CD4-positive, alpha-beta T cell (primary cell): Measurements from ENCODE around the gene TRIM67. TPM values are rescaled to one million over a fixed set of nuclear protein-coding genes. Genes with fewer than 3 reads are reported as not detected.

Experiments used
- ATAC-seq: fragments of 200-7000 bp; cut with Tn5 transposase; one replicate; pipeline ENCODE4 v1.10.0; 2022; ENCODE audit warnings: mild to moderate bottlenecking; ENCODE audit not compliant: poor library complexity
- CTCF ChIA-PET: fragments of 350-600 bp; sonication (Branson Sonifier 250); formaldehyde crosslinking; loops from one replicate; lab custom pipeline; 2021; ENCODE audit warnings: antibody characterized with exemption, inconsistent platforms; lab: Charles Lee
- POLR2A ChIA-PET: fragments of 350-600 bp; sonication (Branson Sonifier 250); formaldehyde crosslinking; loops from one replicate; lab custom pipeline; 2021; ENCODE audit warnings: antibody characterized with exemption, inconsistent platforms; lab: Charles Lee
- DNase-seq, 14 experiments: peaks; one replicate each; pipeline ENCODE4 v3.0.0-alpha.2; 2013 to 2020; ENCODE audit warnings: mixed read lengths in 2 of 14
- H3K27ac ChIP-seq, 2 donors: one replicate each; pipeline versions ENCODE4 v1.5.1 to v1.7.0; 2013; ENCODE audit warnings: low read length in 2 of 2, low read depth in 1 of 2, mild to moderate bottlenecking in 1 of 2
- H3K27me3 ChIP-seq, 2 experiments: 1 replicate in 1 of 2; 2 replicates in 1 of 2; pipeline versions ENCODE4 v1.6.1 to v1.7.0; 2013; ENCODE audit warnings: low read length in 2 of 2, control low read depth in 1 of 2, mild to moderate bottlenecking in 1 of 2, moderate library complexity in 1 of 2; ENCODE audit not compliant: insufficient read depth in 2 of 2, control insufficient read depth in 1 of 2
- H3K36me3 ChIP-seq: one replicate; pipeline ENCODE4 v1.6.1; 2013; ENCODE audit warnings: low read length, control low read depth; ENCODE audit not compliant: insufficient read depth
- H3K4me1 ChIP-seq: one replicate; pipeline ENCODE4 v1.6.1; 2013; ENCODE audit warnings: low read length, control low read depth; ENCODE audit not compliant: insufficient read depth
- H3K4me3 ChIP-seq: one replicate; pipeline ENCODE4 v1.5.1; 2013; ENCODE audit warnings: mild to moderate bottlenecking, low read length, moderate library complexity
- H3K9me3 ChIP-seq, 2 experiments: 1 replicate in 1 of 2; 2 replicates in 1 of 2; pipeline versions ENCODE4 v1.6.1 to v1.7.0; 2013; ENCODE audit warnings: low read length in 2 of 2, mild to moderate bottlenecking in 2 of 2, control low read depth in 1 of 2, moderate library complexity in 1 of 2; ENCODE audit not compliant: control insufficient read depth in 1 of 2, insufficient read depth in 1 of 2
- H3K27ac Mint-ChIP-seq: one replicate; pipeline ENCODE4 v1.8.0; 2020; ENCODE audit warnings: mixed read lengths
- H3K27me3 Mint-ChIP-seq: one replicate; pipeline ENCODE4 v1.8.0; 2021; ENCODE audit warnings: mixed read lengths
- H3K36me3 Mint-ChIP-seq: one replicate; pipeline ENCODE4 v1.8.0; 2021; ENCODE audit warnings: low read depth, mixed read lengths
- H3K4me1 Mint-ChIP-seq: one replicate; pipeline ENCODE4 v1.8.0; 2021; ENCODE audit warnings: low read depth, mixed read lengths
- H3K4me3 Mint-ChIP-seq: one replicate; pipeline ENCODE4 v1.8.0; 2020; ENCODE audit warnings: mild to moderate bottlenecking, mixed read lengths
- H3K9me3 Mint-ChIP-seq: one replicate; pipeline ENCODE4 v1.8.0; 2020; ENCODE audit warnings: mixed read lengths
- intact Hi-C, 2 experiments: fragments of 100-400 bp; cut with DNase I in 1 of 2; cut with micrococcal nuclease in 1 of 2; formaldehyde crosslinking; loops; one replicate each; pipeline versions ENCODE4 v1.15.1 to v1.9.0; 2023 to 2025; cut with DNase I, micrococcal nuclease
- total RNA-seq, 174 experiments: library from RNA in 2 of 174; stranded (reverse) in 2 of 174; gene quantifications; one replicate each; pipeline ENCODE4 v1.2.3 and lab custom pipeline; 2021 to 2026
- TF ChIP-seq, protein P1 (sequence below): fragments of 200-600 bp; IDR thresholded peaks from one replicate; pipeline ENCODE4 v1.8.0; 2022; ENCODE audit warnings: antibody characterized with exemption, mild to moderate bottlenecking

Gene TRIM67
- total RNA-seq, 2 experiments from 2014 or later: not detected

DNA sequence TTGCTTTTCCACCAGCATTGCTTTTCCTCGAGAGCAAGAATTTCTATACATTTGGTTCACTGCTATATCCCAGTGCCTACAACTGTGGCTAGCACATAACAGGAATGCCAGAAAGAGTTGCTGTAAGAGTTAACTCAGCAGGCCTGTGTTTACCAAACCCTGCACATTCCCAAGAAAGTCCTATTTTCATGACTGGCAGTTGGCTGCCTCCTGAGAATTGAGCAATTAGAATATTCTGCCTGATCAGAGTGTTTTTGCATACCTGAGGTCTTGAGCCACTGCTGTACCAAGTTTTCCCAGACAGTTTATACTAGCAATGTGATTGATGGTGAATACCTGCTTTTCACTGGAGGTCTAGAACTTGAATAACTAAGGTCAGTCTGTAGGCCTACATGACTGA is 76.4 kb downstream of the TRIM67 start:
- DNase-seq: no peak
- ChIA-PET POLR2A (no interaction called here), CTCF (no interaction called here)
- Mint-ChIP-seq H3K27me3 (no peaks in the 10 kb centered on the region), H3K27ac (peak overlapping the region; percentile 14), H3K4me1 (peaks cover 74% of the 10 kb centered on the region), H3K4me3 (peak overlapping the region; percentile 65), H3K36me3 (peaks cover 72% of the 10 kb centered on the region), H3K9me3 (no peaks in the 10 kb centered on the region)
- Histone ChIP-seq H3K27me3 (no peaks in the 10 kb centered on the region), H3K4me1 (peaks cover 32% of the 10 kb centered on the region), H3K36me3 (peaks cover 35% of the 10 kb centered on the region), H3K27ac (no peak overlapping the region), H3K4me3 (no peak overlapping the region), H3K9me3 (no peaks in the 10 kb centered on the region)
- TF ChIP-seq, protein P1, sequence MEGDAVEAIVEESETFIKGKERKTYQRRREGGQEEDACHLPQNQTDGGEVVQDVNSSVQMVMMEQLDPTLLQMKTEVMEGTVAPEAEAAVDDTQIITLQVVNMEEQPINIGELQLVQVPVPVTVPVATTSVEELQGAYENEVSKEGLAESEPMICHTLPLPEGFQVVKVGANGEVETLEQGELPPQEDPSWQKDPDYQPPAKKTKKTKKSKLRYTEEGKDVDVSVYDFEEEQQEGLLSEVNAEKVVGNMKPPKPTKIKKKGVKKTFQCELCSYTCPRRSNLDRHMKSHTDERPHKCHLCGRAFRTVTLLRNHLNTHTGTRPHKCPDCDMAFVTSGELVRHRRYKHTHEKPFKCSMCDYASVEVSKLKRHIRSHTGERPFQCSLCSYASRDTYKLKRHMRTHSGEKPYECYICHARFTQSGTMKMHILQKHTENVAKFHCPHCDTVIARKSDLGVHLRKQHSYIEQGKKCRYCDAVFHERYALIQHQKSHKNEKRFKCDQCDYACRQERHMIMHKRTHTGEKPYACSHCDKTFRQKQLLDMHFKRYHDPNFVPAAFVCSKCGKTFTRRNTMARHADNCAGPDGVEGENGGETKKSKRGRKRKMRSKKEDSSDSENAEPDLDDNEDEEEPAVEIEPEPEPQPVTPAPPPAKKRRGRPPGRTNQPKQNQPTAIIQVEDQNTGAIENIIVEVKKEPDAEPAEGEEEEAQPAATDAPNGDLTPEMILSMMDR: no peak
- ATAC-seq: no peak
- intact Hi-C loops: no loop called here

- H3K36me3 ChIP-seq: peaks cover 30% of the 10 kb centered on the region
- TF ChIP-seq, protein P1: no peak
- POLR2A ChIA-PET: interaction anchor here (0.6 to 2.9 kb wide), 3 partner anchors 97 to 202 kb away, joined by 4 to 20 read pairs (median 5); partner anchors contain the start of genes EXOC8 and SPRTN
- H3K27ac ChIP-seq: peak overlapping the region; percentile 67 to 77
- Mint-ChIP-seq H3K4me3 (peak overlapping the region; percentile 98), H3K36me3 (peaks cover 69% of the 10 kb centered on the region), H3K27me3 (no peaks in the 10 kb centered on the region), H3K27ac (peak overlapping the region; percentile 87), H3K9me3 (no peaks in the 10 kb centered on the region), H3K4me1 (peaks cover 84% of the 10 kb centered on the region)
- no peaks in the 10 kb centered on the region for H3K27me3 ChIP-seq
- H3K9me3 ChIP-seq: no peaks in the 10 kb centered on the region
- DNase-seq (peak in 2 of 14 experiments; percentile 2 to 4), ATAC-seq (no peak)
- intact Hi-C loops: loop anchor here (2.0 to 10.0 kb wide), 7 partner anchors 94 to 598 kb away; partner anchors contain the start of genes EXOC8 (in 2 of the 2), ARV1 (in 1 of the 2), COG2 (in 1 of the 2) and EGLN1 (in 1 of the 2)
- peak overlapping the region; percentile 93 for H3K4me3 ChIP-seq
- H3K4me1 ChIP-seq: peaks cover 31% of the 10 kb centered on the region
- CTCF ChIA-PET: no interaction called here
Observed at GRCh38 chr1:231240531-231240882, 78.6 kb downstream of the TRIM67 start.

DNA sequence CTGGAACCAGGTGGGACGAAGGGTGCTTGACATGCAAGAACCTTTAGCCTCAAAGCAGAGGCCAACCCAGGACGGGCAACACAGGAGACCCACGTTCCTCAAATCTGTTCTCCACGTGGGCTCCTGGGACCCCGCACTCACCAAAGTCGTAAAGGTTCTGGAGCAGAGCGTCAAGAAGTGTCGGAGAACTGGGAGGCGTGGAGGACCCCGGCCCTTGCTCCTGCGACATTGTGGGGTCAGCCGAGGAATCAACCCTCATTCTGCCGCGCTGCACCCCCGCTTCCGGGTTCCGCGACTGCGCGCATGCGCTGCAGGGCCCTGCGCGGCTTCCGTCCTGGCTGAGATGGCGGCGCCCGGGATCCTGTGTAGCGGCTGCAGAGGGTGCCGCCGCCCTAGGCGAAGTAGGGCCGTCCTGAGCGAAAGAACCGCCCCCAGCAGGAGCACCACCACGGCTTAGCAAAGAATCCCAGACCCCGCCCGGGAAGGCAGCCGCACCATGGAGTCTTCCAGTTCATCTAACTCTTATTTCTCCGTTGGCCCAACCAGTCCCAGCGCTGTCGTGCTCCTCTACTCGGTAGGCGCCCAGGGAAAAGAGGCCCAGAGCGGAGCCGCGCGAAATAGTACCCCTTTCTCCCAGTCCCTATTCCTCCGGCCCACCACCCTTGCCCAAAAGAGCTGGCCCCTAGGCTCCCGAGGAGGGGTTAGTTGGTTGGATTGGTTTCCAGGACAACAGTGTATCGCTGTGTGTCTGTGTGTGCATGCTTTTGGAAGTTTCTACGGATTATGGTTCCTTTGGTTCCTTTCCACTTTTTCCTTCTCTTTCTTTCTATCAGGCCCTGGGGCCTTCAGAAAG is 79.3 kb downstream of the TRIM67 start, which contains the start of gene GNPAT:
GNPAT (plus strand) TSS at position 330 of the 853 bp plus-strand sequence; CDS start at position 497, 167 bp downstream.
- Mint-ChIP-seq H3K27me3 (no peaks in the 10 kb centered on the region), H3K4me1 (peaks cover 83% of the 10 kb centered on the region), H3K36me3 (peaks cover 68% of the 10 kb centered on the region), H3K27ac (peak within 1 kb of the TSS; percentile 87), H3K4me3 (peak within 1 kb of the TSS; percentile 98), H3K9me3 (no peaks in the 10 kb centered on the region)
- H3K27me3 ChIP-seq: no peaks in the 10 kb centered on the region
- ChIA-PET POLR2A (interaction anchor here (0.6 to 2.9 kb wide), 4 partner anchors 96 to 262 kb away, joined by 3 to 20 read pairs (median 4); partner anchors contain the start of genes ARV1, EXOC8, FAM89A and SPRTN), CTCF (no interaction called here)
- H3K4me3 ChIP-seq: peak within 1 kb of the TSS; percentile 93
- peak; percentile 95 for ATAC-seq
- TF ChIP-seq, protein P1: no peak
- intact Hi-C loops: loop anchor here (2.0 to 10.0 kb wide), 7 partner anchors 94 to 599 kb away; partner anchors contain the start of genes EXOC8 (in 2 of the 2), ARV1 (in 1 of the 2), COG2 (in 1 of the 2) and EGLN1 (in 1 of the 2)
- peak; percentile 83 to 95 (median 90) for DNase-seq
- H3K27ac ChIP-seq: peak within 1 kb of the TSS; percentile 67 to 77
- H3K36me3 ChIP-seq: peaks cover 28% of the 10 kb centered on the region
- H3K9me3 ChIP-seq: no peaks in the 10 kb centered on the region
- H3K4me1 ChIP-seq: peaks cover 30% of the 10 kb centered on the region
